ENCODE measurements around the gene FARP1.

Gene FARP1

DNA sequence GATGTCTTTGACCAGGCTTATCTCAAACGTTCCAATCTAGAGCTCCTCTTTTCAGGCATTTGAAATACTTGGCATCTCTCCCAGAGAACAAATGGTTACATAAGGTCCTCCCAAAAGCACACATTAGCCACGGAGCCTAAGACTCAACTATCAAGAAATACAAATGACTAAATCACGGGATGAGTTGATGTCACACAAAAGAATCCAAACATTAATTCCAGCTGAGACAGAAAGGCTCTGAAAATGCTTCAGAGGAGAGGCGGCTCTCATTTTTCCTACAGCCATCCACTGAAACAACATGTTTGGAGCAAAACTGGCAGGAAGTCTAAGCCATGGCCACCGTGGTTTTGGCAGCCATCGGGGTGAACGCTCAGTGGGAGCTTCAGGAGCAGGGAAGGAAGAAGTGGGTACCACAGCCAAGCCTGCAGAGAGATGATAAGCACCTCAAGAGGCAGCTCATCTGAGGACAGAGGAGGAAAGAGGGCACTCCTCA lies 311.5 kb downstream of the FARP1 start:
- ChIA-PET POLR2A (no interaction called here), CTCF (interaction anchor here (3.5 to 4.8 kb wide), 2 partner anchors 8 to 198 kb away, joined by 12 to 43 read pairs; no protein-coding TSS in a partner anchor)
- TF ChIP-seq, protein P1, sequence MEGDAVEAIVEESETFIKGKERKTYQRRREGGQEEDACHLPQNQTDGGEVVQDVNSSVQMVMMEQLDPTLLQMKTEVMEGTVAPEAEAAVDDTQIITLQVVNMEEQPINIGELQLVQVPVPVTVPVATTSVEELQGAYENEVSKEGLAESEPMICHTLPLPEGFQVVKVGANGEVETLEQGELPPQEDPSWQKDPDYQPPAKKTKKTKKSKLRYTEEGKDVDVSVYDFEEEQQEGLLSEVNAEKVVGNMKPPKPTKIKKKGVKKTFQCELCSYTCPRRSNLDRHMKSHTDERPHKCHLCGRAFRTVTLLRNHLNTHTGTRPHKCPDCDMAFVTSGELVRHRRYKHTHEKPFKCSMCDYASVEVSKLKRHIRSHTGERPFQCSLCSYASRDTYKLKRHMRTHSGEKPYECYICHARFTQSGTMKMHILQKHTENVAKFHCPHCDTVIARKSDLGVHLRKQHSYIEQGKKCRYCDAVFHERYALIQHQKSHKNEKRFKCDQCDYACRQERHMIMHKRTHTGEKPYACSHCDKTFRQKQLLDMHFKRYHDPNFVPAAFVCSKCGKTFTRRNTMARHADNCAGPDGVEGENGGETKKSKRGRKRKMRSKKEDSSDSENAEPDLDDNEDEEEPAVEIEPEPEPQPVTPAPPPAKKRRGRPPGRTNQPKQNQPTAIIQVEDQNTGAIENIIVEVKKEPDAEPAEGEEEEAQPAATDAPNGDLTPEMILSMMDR (IDR thresholded peaks at IDR 0.05; ENCODE audit: control extremely low read depth, extremely low read depth, low read depth, missing control alignments) = no peak
- DNase-seq (ENCODE audit: extremely low spot score) = no peak

DNA sequence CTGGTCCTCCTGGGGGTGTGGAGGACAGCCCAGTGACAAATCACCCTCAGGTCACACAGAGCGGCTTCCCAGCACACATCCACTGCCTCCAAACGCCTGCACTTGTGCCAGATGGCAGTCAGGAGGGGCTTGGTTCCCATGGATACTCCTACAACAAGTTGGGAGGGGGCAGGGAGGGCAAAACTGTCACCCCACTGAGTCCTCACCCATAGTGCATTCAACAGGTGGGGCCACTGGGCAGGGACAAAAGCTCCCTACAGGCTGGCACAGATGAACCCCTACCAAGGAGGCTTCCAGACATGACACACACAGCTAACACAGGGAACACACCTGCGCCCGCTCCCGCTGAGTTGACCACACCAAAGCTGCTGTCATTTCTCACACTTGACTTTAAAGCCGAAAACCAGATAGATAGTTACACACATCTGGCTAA lies 313.5 kb downstream of the FARP1 start:
- TF ChIP-seq, protein P1 (IDR thresholded peaks at IDR 0.05; ENCODE audit: control extremely low read depth, extremely low read depth, low read depth, missing control alignments) = no peak
- ChIA-PET CTCF (interaction anchor here (0.8 to 4.8 kb wide), 5 partner anchors 10 to 384 kb away, joined by 3 to 43 read pairs (median 12); no protein-coding TSS in a partner anchor), POLR2A (no interaction called here)
- DNase-seq (ENCODE audit: extremely low spot score) = no peak

DNA sequence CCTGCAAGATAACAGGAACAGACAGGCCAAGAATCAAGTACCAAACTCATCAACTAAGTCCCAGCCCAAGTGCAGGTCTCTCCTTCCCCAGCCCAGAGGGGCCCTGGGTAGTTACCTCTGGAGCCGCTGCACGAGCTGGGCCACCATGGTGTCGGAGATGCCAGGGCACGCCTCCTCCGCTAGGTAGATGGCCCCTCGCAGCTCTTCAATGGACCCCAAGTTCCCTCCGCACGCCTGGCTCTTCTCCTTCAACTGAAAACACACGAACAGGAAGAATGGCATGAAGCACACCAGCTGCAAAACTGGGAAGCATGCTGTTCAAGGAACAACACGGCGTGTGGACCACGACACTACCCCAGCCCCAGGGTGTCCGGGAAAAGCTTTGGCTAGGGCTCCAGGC lies 314.2 kb downstream of the FARP1 start:
- ChIA-PET POLR2A (no interaction called here), CTCF (interaction anchor here (0.8 to 4.8 kb wide), 5 partner anchors 10 to 383 kb away, joined by 3 to 43 read pairs (median 12); no protein-coding TSS in a partner anchor)

DNA sequence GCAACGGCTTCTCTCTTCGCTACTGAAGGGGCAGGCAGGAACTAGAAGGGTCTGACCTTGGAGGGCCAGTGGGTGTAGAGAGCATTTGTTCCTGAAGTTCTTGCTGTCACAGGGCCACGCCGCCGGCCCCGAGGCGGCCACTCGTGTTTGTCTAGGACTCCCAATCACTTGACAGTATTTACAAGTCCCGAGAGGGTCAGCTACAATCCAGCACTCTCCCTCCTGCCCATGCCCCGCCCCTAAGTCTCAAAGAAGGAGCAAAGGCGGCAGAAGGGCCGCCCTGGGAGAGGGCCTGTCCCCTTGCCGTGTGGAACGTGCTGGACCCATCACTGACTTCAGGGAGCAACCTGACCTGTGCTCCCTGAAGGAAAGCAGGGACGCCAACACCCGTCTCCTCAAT lies 315.5 kb downstream of the FARP1 start:
- TF ChIP-seq, protein P1 (IDR thresholded peaks at IDR 0.05; ENCODE audit: control extremely low read depth, extremely low read depth, low read depth, missing control alignments) = no peak
- CTCF ChIA-PET = interaction anchor here (3.6 to 4.8 kb wide), 2 partner anchors 9 to 12 kb away, joined by 16 to 43 read pairs; no protein-coding TSS in a partner anchor
- POLR2A ChIA-PET = no interaction called here

More for the DNA sequence above, 314.2 kb downstream of the FARP1 start:
- TF ChIP-seq, protein P1 (IDR thresholded peaks at IDR 0.05; ENCODE audit: control extremely low read depth, extremely low read depth, low read depth, missing control alignments) = no peak
- no peak for DNase-seq (ENCODE audit: extremely low spot score)

DNA sequence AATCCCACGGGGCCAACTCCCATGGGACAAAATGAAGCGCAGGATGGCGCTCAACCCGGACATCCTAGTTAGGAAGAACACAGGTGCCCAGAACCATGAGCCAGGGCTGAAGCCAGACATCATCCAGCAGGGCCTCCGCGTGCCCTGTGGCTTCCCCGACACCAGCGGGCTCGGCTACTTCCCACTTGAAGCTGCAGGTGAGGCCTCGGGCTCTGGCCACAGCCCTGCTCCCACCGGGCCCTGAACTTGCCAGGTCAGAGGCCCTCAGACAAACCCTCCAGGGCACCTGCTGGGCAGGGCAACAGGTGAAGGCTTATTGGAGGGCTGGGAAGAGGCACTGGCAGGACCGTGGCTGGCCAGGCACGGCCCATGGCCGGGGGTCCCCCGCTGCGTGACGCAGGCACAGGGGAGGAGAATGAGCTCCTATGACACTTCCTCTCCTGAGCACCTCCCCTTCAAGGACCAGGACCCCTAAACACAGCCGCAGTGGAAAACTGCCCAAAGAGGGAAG lies 316.3 kb downstream of the FARP1 start:
- TF ChIP-seq, protein P1 (IDR thresholded peaks at IDR 0.05; ENCODE audit: control extremely low read depth, extremely low read depth, low read depth, missing control alignments) = no peak
- ChIA-PET POLR2A (no interaction called here), CTCF (interaction anchor here (3.6 kb wide), 1 partner anchor 8 kb away, joined by 16 read pairs; no protein-coding TSS in a partner anchor)
- no peak for DNase-seq (ENCODE audit: extremely low spot score)

More for the DNA sequence above, 315.5 kb downstream of the FARP1 start:
- no peak for DNase-seq (ENCODE audit: extremely low spot score)

DNA sequence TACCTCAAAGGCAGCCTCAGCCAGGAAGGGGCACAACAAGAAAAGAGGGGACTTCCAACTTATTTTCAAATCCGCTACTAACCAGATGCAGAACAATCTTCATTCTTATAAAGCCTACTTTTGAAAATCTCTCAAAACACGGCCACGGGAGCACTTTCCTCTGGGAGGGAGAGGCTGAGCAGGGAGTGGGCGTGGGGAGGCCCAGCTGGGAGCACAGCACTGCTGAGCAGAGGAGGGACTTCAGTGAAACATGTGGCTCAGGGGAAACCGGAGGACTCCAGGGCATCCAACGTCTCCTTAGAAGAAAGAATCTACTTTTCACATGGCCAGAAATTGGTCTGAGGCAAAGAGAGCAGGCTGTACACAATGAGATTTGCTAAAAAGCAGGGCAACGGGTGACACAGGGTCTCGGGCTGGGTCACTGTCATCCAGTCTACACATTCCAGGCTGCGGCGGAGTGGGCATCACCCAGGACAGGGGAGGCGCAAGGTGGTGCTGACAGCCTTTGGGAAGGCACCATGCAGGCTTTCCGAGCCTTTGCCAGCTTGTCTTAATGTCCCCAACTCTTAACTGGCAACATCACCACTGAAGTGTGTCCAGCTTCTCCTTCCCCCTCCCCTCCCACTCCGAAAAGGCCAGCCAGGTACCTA lies 317.0 kb downstream of the FARP1 start:
- CTCF ChIA-PET = interaction anchor here (3.6 kb wide), 1 partner anchor 7 kb away, joined by 16 read pairs; no protein-coding TSS in a partner anchor
- DNase-seq (ENCODE audit: extremely low spot score) = no peak
- POLR2A ChIA-PET = no interaction called here
- TF ChIP-seq, protein P1 (IDR thresholded peaks at IDR 0.05; ENCODE audit: control extremely low read depth, extremely low read depth, low read depth, missing control alignments) = no peak
